Astrocyte of the cerebellum (primary cell): ENCODE measurements around the gene RNF208.
"Not testable (repeated sequence)": the region's sequence is repeated elsewhere in the genome, so short reads cannot be mapped to it uniquely, and the experiment has no call there.

Experiments
- DNase-seq: peaks from one replicate; pipeline ENCODE4 v3.0.0-alpha.2; 2011; ENCODE audit warnings: low read depth
- H3K4me3 ChIP-seq: 2 replicates; pipeline ENCODE4 v1.5.1; 2011; ENCODE audit warnings: mild to moderate bottlenecking, low read depth, low read length, moderate library complexity
- in situ Hi-C: cut with HindIII; loops from 2 replicates; pipeline ENCODE4 v1.10.0; 2017; ENCODE audit warnings: low sequenced_read_pairs
- TF ChIP-seq, protein P1 (sequence below): IDR thresholded peaks from 2 replicates; pipeline ENCODE4 v1.5.1; 2012; ENCODE audit warnings: low read length, low read depth, moderate library complexity, mild to moderate bottlenecking; ENCODE audit errors: missing control alignments

RNF208 gene

GRCh38 chr9:137262173-137262908, 40.3 kb upstream of the RNF208 start:
- DNase-seq, in situ Hi-C loops, H3K4me3 ChIP-seq: not testable (repeated sequence)
- TF ChIP-seq, protein P1, sequence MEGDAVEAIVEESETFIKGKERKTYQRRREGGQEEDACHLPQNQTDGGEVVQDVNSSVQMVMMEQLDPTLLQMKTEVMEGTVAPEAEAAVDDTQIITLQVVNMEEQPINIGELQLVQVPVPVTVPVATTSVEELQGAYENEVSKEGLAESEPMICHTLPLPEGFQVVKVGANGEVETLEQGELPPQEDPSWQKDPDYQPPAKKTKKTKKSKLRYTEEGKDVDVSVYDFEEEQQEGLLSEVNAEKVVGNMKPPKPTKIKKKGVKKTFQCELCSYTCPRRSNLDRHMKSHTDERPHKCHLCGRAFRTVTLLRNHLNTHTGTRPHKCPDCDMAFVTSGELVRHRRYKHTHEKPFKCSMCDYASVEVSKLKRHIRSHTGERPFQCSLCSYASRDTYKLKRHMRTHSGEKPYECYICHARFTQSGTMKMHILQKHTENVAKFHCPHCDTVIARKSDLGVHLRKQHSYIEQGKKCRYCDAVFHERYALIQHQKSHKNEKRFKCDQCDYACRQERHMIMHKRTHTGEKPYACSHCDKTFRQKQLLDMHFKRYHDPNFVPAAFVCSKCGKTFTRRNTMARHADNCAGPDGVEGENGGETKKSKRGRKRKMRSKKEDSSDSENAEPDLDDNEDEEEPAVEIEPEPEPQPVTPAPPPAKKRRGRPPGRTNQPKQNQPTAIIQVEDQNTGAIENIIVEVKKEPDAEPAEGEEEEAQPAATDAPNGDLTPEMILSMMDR: peak; percentile 51

DNA sequence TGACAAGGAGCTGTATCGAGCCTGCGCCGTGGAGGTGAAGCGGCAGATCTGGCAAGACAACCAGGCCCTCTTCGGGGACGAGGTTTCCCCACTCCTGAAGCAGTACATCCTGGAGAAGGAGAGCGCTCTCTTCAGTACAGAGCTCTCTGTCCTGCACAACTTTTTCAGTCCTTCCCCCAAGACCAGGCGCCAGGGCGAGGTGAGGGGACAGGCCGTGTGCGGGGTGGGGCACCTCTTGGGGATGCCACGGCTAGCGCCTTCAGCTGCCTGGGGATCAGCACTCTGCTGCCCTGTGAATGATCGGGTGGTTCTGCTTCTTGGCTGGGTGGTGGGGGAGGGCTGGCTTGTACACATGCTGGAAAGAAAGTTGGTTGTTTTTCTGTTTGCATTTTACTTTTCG, 34.8 kb upstream of the RNF208 start:
- in situ Hi-C loops: no loop called here
- H3K4me3 ChIP-seq: peak overlapping the region; percentile 95
- TF ChIP-seq, protein P1: no peak
- DNase-seq: no peak

DNA sequence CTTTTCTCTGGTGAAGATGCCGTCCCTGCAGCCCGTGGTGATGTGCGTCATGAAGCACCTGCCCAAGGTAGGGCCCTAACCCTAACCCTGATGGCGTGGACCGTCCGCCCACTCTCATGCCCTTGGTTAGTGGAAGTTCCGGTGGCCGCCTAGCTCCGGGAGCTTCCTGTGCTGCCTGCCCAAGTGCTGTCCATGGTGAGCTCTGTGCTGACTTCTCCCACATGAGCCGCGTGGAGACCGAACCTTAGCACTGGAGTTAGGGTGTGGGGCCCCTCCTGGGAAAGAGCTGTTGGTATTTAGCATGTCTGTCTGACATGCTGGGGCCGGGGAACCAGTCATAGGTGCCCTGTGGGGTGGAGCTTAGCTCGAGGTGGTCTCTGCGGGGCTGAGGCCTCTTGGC, 34.3 kb upstream of the RNF208 start:
- in situ Hi-C loops: no loop called here
- H3K4me3 ChIP-seq: peak overlapping the region; percentile 95
- TF ChIP-seq, protein P1: no peak
- DNase-seq: no peak

DNA sequence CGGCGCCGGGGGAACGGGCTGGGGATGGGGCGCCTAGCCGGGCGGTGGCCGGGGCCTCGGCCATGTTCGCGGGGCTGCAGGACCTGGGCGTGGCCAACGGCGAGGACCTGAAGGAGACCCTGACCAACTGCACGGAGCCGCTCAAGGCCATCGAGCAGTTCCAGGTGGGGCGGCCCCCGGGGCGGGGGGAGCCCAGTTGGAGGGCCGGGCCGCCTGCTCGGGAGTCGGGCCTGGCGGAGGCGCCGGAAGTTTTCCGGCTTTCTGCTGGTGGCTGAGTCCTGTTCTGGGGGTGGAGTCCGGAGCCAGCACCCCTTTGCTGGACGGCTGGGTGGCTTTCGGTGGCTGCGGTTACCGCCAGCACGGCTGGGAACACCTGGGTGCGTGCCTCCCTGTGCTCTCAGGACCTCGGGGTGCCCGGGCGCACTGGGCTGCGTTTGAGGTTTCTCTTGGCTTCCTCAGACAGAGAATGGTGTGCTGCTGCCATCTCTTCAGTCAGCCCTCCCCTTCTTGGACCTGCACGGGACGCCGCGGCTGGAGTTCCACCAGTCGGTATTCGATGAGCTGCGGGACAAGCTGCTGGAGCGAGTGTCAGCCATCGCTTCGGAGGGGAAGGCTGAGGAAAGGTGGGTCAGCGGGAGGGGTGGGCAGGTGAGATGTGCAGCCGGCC, 33.5 kb upstream of the RNF208 start:
- TF ChIP-seq, protein P1: no peak
- no peak for DNase-seq
- in situ Hi-C loops: no loop called here
- H3K4me3 ChIP-seq: peak overlapping the region; percentile 95

DNA sequence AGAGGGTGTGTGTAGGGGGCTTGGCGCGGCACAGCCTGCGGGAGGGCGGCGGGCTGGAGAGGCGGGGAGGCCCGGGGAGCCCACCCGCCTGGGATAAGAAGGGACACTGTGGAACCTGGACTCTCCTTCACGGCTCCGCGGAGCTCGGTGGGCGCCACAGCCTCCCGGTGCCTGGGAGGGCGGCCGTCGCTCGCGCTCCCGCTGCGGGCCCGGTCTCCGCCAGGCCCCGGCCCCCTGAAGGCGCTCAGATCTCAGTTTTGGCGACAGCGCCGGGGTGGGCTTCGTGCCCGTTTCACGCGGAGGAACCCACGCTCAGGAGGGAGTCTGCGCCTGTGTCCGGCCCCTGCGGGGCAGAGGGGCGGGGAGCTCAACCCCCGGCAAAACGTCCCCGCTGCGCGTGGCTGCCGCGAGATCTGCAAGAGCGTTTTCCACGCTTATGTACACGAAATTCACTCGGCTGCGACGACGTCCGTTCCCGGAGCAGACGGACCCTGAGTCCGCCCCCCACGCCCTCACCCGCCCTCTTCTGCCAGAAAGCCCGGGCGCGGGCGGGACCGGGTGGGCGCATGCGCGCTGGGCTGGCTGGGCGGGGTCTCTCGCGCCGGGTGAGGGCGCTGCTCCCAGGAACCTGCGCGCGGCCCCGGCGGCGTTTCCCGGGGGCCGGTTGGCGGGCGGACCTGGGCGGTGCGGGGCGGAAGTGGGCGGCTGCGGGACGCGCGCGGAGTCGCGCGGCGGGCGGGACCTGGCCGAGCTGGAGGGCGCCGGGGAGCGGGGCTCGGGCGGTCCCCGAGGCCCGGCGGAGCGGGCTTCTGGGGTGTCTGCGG, 32.8 kb upstream of the RNF208 start, which contains the start of gene NELFB:
NELFB (plus strand) TSS at position 704 of the 824 bp plus-strand sequence.
- in situ Hi-C loops: no loop called here
- peak within 1 kb of the TSS; percentile 95 for H3K4me3 ChIP-seq
- TF ChIP-seq, protein P1: no peak
- DNase-seq: peak; percentile 54
